MM.1S (cell line): ENCODE results near the gene ATP2B1.

Source experiments
- EZH2 ChIP-seq: fragments of 300-600 bp; sonication (generic); optimal IDR thresholded peaks from 2 replicates; pipeline ENCODE3; 2017; ENCODE audit warnings: low read depth, mild to moderate bottlenecking, antibody characterized with exemption, low read length, mixed read lengths
- EZH2phosphoT487 ChIP-seq: fragments of 300-600 bp; sonication (generic); IDR thresholded peaks from 2 replicates; pipeline ENCODE4 v1.6.1; 2018; ENCODE audit warnings: antibody characterized with exemption, low read length
- TF ChIP-seq, protein P1 (sequence below): fragments of 300-600 bp; sonication (generic); IDR thresholded peaks from 2 replicates; pipeline ENCODE4 v1.5.1; 2016; ENCODE audit warnings: antibody characterized with exemption, low read length, mixed read lengths

DNA sequence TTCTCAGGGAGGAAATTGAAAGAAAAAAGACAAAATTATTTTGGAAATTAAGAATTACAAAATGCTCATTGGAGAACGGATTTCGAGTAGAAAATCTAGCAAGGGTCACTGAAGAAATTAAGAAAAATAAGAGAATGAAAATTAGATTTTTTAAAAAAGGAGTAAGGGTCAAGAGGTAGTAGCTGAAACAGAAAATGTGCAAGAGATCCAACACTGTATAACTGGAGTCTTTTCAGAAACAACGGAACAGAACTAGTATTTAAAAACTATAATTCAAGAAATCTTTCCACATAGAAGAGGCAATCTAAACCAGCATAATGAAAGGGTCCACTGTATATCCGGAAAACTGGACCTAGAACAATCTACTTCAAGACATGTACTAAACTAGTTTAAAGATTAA lies 28.2 kb downstream of the ATP2B1 start:
- TF ChIP-seq, protein P1, sequence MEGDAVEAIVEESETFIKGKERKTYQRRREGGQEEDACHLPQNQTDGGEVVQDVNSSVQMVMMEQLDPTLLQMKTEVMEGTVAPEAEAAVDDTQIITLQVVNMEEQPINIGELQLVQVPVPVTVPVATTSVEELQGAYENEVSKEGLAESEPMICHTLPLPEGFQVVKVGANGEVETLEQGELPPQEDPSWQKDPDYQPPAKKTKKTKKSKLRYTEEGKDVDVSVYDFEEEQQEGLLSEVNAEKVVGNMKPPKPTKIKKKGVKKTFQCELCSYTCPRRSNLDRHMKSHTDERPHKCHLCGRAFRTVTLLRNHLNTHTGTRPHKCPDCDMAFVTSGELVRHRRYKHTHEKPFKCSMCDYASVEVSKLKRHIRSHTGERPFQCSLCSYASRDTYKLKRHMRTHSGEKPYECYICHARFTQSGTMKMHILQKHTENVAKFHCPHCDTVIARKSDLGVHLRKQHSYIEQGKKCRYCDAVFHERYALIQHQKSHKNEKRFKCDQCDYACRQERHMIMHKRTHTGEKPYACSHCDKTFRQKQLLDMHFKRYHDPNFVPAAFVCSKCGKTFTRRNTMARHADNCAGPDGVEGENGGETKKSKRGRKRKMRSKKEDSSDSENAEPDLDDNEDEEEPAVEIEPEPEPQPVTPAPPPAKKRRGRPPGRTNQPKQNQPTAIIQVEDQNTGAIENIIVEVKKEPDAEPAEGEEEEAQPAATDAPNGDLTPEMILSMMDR = no peak
- TF ChIP-seq EZH2phosphoT487 (no peak), EZH2 (no peak)
